Occipital lobe (tissue), 2 donors: ENCODE results near the gene VWA3B. TPM values are rescaled to one million over a fixed set of nuclear protein-coding genes. Genes with fewer than 3 reads are reported as not detected.
"Not testable (repeated sequence)": the region's sequence is repeated elsewhere in the genome, so short reads cannot be mapped to it uniquely, and the experiment has no call there.

Source experiments
- DNase-seq: peaks from one replicate; lab custom pipeline; 2025; lab: John Stamatoyannopoulos, UW
- total RNA-seq: library from RNA; depleted of rRNA; stranded (reverse); fragments of >200 nt; gene quantifications from one replicate; pipeline ENCODE4 v1.2.3, GENCODE V29; 2014

The VWA3B gene
- total RNA-seq, result 0.31 TPM

GRCh38 chr2:98086491-98087446 is at the start of gene VWA3B:
Gene VWA3B, plus strand, starts transcription at chr2:98087167. Its CDS starts 5,926 bp downstream, at chr2:98093093.
- no peak for DNase-seq

GRCh38 chr2:98037206-98037605 is 49.8 kb upstream of the VWA3B start:
- DNase-seq, result no peak

GRCh38 chr2:98037666-98038336 is 49.2 kb upstream of the VWA3B start:
- no peak for DNase-seq

GRCh38 chr2:98039085-98039756 is 47.7 kb upstream of the VWA3B start:
- no peak for DNase-seq

GRCh38 chr2:98040331-98040939 is 46.5 kb upstream of the VWA3B start:
- no peak for DNase-seq

- no peak for DNase-seq
Measured at GRCh38 chr2:98043101-98043500, 43.9 kb upstream of the VWA3B start.

- not testable (repeated sequence) for DNase-seq
Measured at GRCh38 chr2:98044730-98045129, 42.2 kb upstream of the VWA3B start.

GRCh38 chr2:98050070-98050469 is 36.9 kb upstream of the VWA3B start:
- DNase-seq, result no peak

GRCh38 chr2:98058191-98058975 is 28.6 kb upstream of the VWA3B start:
- DNase-seq, result no peak

GRCh38 chr2:98060277-98060676 is 26.7 kb upstream of the VWA3B start:
- no peak for DNase-seq

GRCh38 chr2:98063291-98063854 is 23.6 kb upstream of the VWA3B start:
- no peak for DNase-seq

GRCh38 chr2:98065808-98066207 is 21.2 kb upstream of the VWA3B start:
- no peak for DNase-seq

GRCh38 chr2:98067160-98067559 is 19.8 kb upstream of the VWA3B start:
- no peak for DNase-seq

- DNase-seq, result no peak
Measured at GRCh38 chr2:98070081-98070480, 16.9 kb upstream of the VWA3B start.

- DNase-seq, result no peak
Measured at GRCh38 chr2:98072442-98072841, 14.5 kb upstream of the VWA3B start.

- DNase-seq, result no peak
Measured at GRCh38 chr2:98078701-98079100, 8.3 kb upstream of the VWA3B start.

GRCh38 chr2:98084151-98084868 is 2.7 kb upstream of the VWA3B start:
- DNase-seq, result no peak

GRCh38 chr2:98084869-98085238 is 2.1 kb upstream of the VWA3B start:
- no peak for DNase-seq

- no peak for DNase-seq
Measured at GRCh38 chr2:98085649-98086048, 1.3 kb upstream of the VWA3B start.

- DNase-seq, result no peak
Measured at GRCh38 chr2:98087447-98088020, 567 bp downstream of the VWA3B start.
